IMR-90 (cell line): ENCODE measurements around the gene NPAS1. TPM values are rescaled to one million over a fixed set of nuclear protein-coding genes. Genes with fewer than 3 reads are reported as not detected.
A peak's percentile ranks its signal among the peaks of the same experiment; 100 is the strongest.

Experiments
- ATAC-seq: fragments of 200-7000 bp; cut with Tn5 transposase; 2 replicates; pipeline ENCODE4 v1.9.1; 2020; ENCODE audit warnings: low read depth, mild to moderate bottlenecking, moderate library complexity
- BruUV-seq: library from RNA; stranded (reverse); fragments of 400-500 nt; replicated peaks from 2 replicates; lab custom pipeline; 2021; lab: Mats Ljungman, UMichigan
- CTCF ChIA-PET: fragments of 300-600 bp; formaldehyde crosslinking; extraction: SDS; loops from one replicate; lab custom pipeline; 2021; ENCODE audit warnings: antibody characterized with exemption; lab: Yijun Ruan, JAX
- POLR2A ChIA-PET: fragments of 300-600 bp; sonication (Branson Sonifier 250); formaldehyde crosslinking; loops from one replicate; lab custom pipeline; 2022; ENCODE audit warnings: antibody characterized with exemption; ENCODE audit not compliant: unreplicated experiment; lab: Charles Lee
- DNase-seq: peaks from one replicate; pipeline ENCODE4 v3.0.0; 2013
- H2AFZ ChIP-seq: replicated peaks from 2 replicates; pipeline ENCODE3; 2013; ENCODE audit warnings: low read length, mild to moderate bottlenecking; ENCODE audit not compliant: poor library complexity
- H2AK5ac ChIP-seq: 2 replicates; pipeline ENCODE4 v1.6.1; 2013; ENCODE audit warnings: low read depth, low read length, inconsistent platforms
- H2AK9ac ChIP-seq: replicated peaks from 2 replicates; pipeline ENCODE3; 2013; ENCODE audit warnings: mild to moderate bottlenecking, low read depth, low read length, moderate library complexity; ENCODE audit not compliant: poor library complexity
- H2BK120ac ChIP-seq: 2 replicates; pipeline ENCODE4 v1.6.1; 2013; ENCODE audit warnings: low read depth, low read length, inconsistent platforms
- H2BK15ac ChIP-seq: 3 replicates; pipeline ENCODE4 v1.6.1; 2013; ENCODE audit warnings: low read depth, low read length, inconsistent platforms
- H2BK20ac ChIP-seq: 2 replicates; pipeline ENCODE4 v1.6.1; 2013; ENCODE audit warnings: low read depth, mild to moderate bottlenecking, inconsistent platforms, low read length, moderate library complexity
- H2BK5ac ChIP-seq: 2 replicates; pipeline ENCODE4 v1.6.1; 2013; ENCODE audit warnings: mild to moderate bottlenecking, low read depth, low read length, inconsistent platforms; ENCODE audit not compliant: poor library complexity, severe bottlenecking
- H3K14ac ChIP-seq: replicated peaks from 2 replicates; pipeline ENCODE4 v1.6.1; 2013; ENCODE audit warnings: low read depth, low read length, inconsistent platforms
- H3K18ac ChIP-seq: 2 replicates; pipeline ENCODE4 v1.6.1; 2013; ENCODE audit warnings: low read depth, low read length, control low read depth
- H3K23ac ChIP-seq: 2 replicates; pipeline ENCODE4 v1.6.1; 2013; ENCODE audit warnings: low read depth, low read length, inconsistent platforms
- H3K27ac ChIP-seq: 2 replicates; pipeline ENCODE4 v1.5.1; 2013; ENCODE audit warnings: mild to moderate bottlenecking, control low read depth, low read length; ENCODE audit not compliant: insufficient read depth
- H3K27me3 ChIP-seq: 2 replicates; pipeline ENCODE4 v1.6.1; 2013; ENCODE audit warnings: low read length; ENCODE audit not compliant: control insufficient read depth, insufficient read depth
- H3K36me3 ChIP-seq: 2 replicates; pipeline ENCODE4 v1.6.1; 2013; ENCODE audit warnings: low read length, mixed read lengths; ENCODE audit not compliant: control insufficient read depth, insufficient read depth
- H3K4ac ChIP-seq: 2 replicates; pipeline ENCODE4 v1.6.1; 2013; ENCODE audit warnings: low read depth, low read length, inconsistent platforms
- H3K4me1 ChIP-seq: 2 replicates; pipeline ENCODE4 v1.6.1; 2013; ENCODE audit warnings: low read length, mixed read lengths; ENCODE audit not compliant: control insufficient read depth, insufficient read depth
- H3K4me2 ChIP-seq: 2 replicates; pipeline ENCODE4 v1.6.1; 2013; ENCODE audit warnings: low read depth, mild to moderate bottlenecking, control low read depth, low read length, moderate library complexity
- H3K4me3 ChIP-seq: 2 replicates; pipeline ENCODE4 v1.5.1; 2013; ENCODE audit warnings: low read depth, mild to moderate bottlenecking, control low read depth, low read length, moderate library complexity; ENCODE audit not compliant: insufficient read depth
- H3K56ac ChIP-seq: 2 replicates; pipeline ENCODE4 v1.6.1; 2013; ENCODE audit warnings: low read length, inconsistent platforms; ENCODE audit not compliant: insufficient read depth; ENCODE audit errors: extremely low read depth
- H3K79me1 ChIP-seq, 2 experiments: 2 replicates each; pipeline ENCODE4 v1.6.1; 2013; ENCODE audit warnings: low read length in 2 of 2, inconsistent platforms in 1 of 2, low read depth in 1 of 2
- H3K9ac ChIP-seq: 2 replicates; pipeline ENCODE4 v1.6.1; 2013; ENCODE audit warnings: low read depth, low read length, control low read depth
- H3K9me1 ChIP-seq: 2 replicates; pipeline ENCODE4 v1.6.1; 2013; ENCODE audit warnings: low read length, inconsistent platforms; ENCODE audit not compliant: insufficient read depth
- H3K9me3 ChIP-seq: 2 replicates; pipeline ENCODE4 v1.6.1; 2013; ENCODE audit warnings: low read length; ENCODE audit not compliant: control insufficient read depth, insufficient read depth
- H4K20me1 ChIP-seq: 2 replicates; pipeline ENCODE4 v1.6.1; 2013; ENCODE audit warnings: low read length, inconsistent platforms; ENCODE audit not compliant: insufficient read depth
- H4K5ac ChIP-seq: 2 replicates; pipeline ENCODE4 v1.6.1; 2013; ENCODE audit warnings: mild to moderate bottlenecking, low read depth, low read length, control low read depth
- H4K8ac ChIP-seq, 2 experiments: 2 replicates each; pipeline ENCODE4 v1.6.1; 2013; ENCODE audit warnings: low read depth in 2 of 2, low read length in 2 of 2, control low read depth in 1 of 2, inconsistent platforms in 1 of 2
- H4K91ac ChIP-seq: 2 replicates; pipeline ENCODE4 v1.6.1; 2013; ENCODE audit warnings: low read depth, low read length, inconsistent platforms; ENCODE audit not compliant: insufficient read depth
- CEBPB ChIP-seq: IDR thresholded peaks from 2 replicates; pipeline ENCODE4 v1.6.1; 2012; ENCODE audit warnings: low read depth, low read length, improper control_type of control experiment
- NFE2L2 ChIP-seq: fragments of 150-350 bp; IDR thresholded peaks from 2 replicates; pipeline ENCODE4 v1.6.1; 2016; ENCODE audit warnings: low read depth, mild to moderate bottlenecking, low read length
- RAD21 ChIP-seq: IDR thresholded peaks from 2 replicates; pipeline ENCODE4 v1.6.1; 2012; ENCODE audit warnings: low read length, improper control_type of control experiment
- RFX5 ChIP-seq: IDR thresholded peaks from 2 replicates; pipeline ENCODE4 v1.8.0; 2012; ENCODE audit warnings: low read depth, mild to moderate bottlenecking, low read length, moderate library complexity
- WGBS, 2 experiments: methylation state at CpG; one replicate each; pipeline versions ENCODE4 v1.1.5 to v1.1.7; 2013; ENCODE audit warnings: missing lambda C conversion rate in 2 of 2; ENCODE audit not compliant: insufficient read length in 1 of 2; ENCODE audit errors: extremely low coverage in 2 of 2; 5-methylcytosine and 5-hydroxymethylcytosine counted together
- dilution Hi-C: fragments of 300-500 bp; cut with HindIII; formaldehyde crosslinking; loops from one replicate; pipeline ENCODE4 v1.14.3; 2018; ENCODE audit warnings: low sequenced_read_pairs; ENCODE audit not compliant: unreplicated experiment
- in situ Hi-C: fragments of 300-500 bp; cut with MboI; formaldehyde crosslinking; loops from 3 replicates; pipeline ENCODE4 v1.14.3; 2019; ENCODE audit warnings: low sequenced_read_pairs, inconsistent platforms, mixed read lengths
- intact Hi-C: fragments of 100-400 bp; cut with micrococcal nuclease; formaldehyde crosslinking; loops from 2 replicates; pipeline ENCODE4 v1.10.0; 2022
- polyA plus RNA-seq, 3 experiments: library from polyadenylated mRNA; depleted of rRNA; stranded (reverse); fragments of >200 nt; gene quantifications; 2 replicates each; pipeline ENCODE4 v1.2.3, GENCODE V29; 2012; ENCODE audit warnings: low replicate concordance in 1 of 3
- total RNA-seq: library from RNA; depleted of rRNA; stranded (reverse); fragments of >200 nt; gene quantifications from 2 replicates; pipeline ENCODE4 v1.2.3, GENCODE V29; 2012

NPAS1 gene
- total and polyA plus RNA-seq, 2 of the 4 experiments (the other 2 are of a cell fraction): 0.36 to 5.7 TPM

- no peak for TF ChIP-seq RFX5
These were observed 41.3 kb upstream of the NPAS1 start (continued) for GRCh38 chr19:46978171-46978869.

DNA sequence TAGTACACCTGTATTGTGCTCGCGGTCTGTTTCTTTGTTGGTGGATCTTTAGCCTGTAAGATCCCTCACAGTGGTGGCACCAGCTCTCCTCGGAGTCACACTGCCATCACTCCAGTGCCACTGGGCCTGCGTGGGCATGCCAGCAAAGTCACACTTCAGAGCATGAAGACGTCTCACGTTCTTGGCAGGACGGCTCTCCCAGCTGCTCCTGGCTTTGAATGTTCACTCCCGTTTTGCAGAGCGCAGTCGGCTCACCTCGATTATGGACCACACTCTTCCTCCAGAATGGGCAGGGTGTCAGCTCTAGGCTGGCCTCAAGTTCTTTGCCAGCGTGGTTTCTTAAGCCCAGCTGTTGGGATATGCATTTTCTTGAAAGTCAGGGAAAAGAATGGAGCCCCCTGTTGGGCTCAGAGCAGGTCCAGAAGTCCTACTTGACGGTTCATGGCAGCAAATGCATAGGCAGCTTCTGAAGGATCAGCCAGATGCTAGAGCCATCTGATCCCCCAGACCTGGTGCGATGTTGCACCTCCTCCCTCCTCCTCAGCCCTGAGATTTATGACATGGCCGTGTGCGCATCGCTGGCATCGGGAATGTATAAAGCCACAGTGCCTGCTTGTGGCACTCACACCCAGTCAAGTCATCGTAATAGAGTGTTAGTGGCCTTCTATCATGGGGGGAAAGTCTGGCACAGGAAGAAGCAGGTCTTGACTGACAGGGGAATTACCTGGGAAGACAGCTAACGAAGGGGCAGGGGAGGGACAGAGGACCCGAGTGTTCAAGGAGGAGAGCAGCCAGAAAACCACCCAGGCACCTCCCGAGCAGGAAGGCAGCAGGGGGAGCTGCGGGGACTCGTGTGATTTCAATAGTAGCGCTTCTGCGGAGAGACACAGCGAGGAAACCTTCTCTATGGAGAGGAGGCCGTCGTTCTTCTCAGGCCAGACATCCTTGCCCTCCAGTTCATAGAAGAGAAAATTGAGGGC is 40.2 kb upstream of the NPAS1 start:
- Histone ChIP-seq H3K79me1 (peaks cover 38 to 83% of the 10 kb centered on the region in 2 experiments), H3K9me3 (no peaks in the 10 kb centered on the region), H2BK15ac (no peak overlapping the region), H3K9ac (no peak overlapping the region), H3K4me1 (peaks cover 38% of the 10 kb centered on the region), H3K27ac (no peak overlapping the region), H3K18ac (no peak overlapping the region), H3K4ac (peak overlapping the region; percentile 44; the same call in 1 of the 2 replicates), H3K27me3 (no peaks in the 10 kb centered on the region), H3K56ac (no peak overlapping the region), H3K14ac (no peak overlapping the region), H4K5ac (no peak overlapping the region), H2BK5ac (peak overlapping the region; percentile 76), H2AFZ (no peak overlapping the region), H3K36me3 (no peaks in the 10 kb centered on the region), H3K4me3 (no peak overlapping the region), H4K8ac (no peak overlapping the region), H4K91ac (no peak overlapping the region), H2BK20ac (no peak overlapping the region), H2AK9ac (no peak overlapping the region), H3K9me1 (peaks cover 47% of the 10 kb centered on the region), H3K4me2 (no peak overlapping the region), H4K20me1 (peaks cover 33% of the 10 kb centered on the region), H3K23ac (no peak overlapping the region), H2BK120ac (no peak overlapping the region), H2AK5ac (peak overlapping the region; percentile 96)
- in situ Hi-C loops (no loop called here), dilution Hi-C loops (no loop called here), intact Hi-C loops (loop anchor here (5.0 kb wide), 1 partner anchor 67 kb away; no protein-coding TSS in a partner anchor)
- ATAC-seq (no peak), DNase-seq (no peak)
- POLR2A ChIA-PET: interaction anchor here (0.6 kb wide), 1 partner anchor 129 kb away, joined by 3 read pairs; the partner anchor contains the start of gene AP2S1
- CTCF ChIA-PET: no interaction called here
- TF ChIP-seq CEBPB (no peak), NFE2L2 (no peak), RAD21 (no peak)
- 94% methylated on average over 12 of the region's 29 CpGs; no CpG with 5 or more reads in 1 of the 2 experiments for WGBS, 2 experiments
- BruUV-seq: no TSS peak
